IPS-18a (cell line): Measurements from ENCODE around the gene CBX5.
"Not testable (repeated sequence)": the region's sequence is repeated elsewhere in the genome, so short reads cannot be mapped to it uniquely, and the experiment has no call there.

Source experiments
- H3K27ac ChIP-seq: one replicate; pipeline ENCODE4 v1.5.1; 2013; ENCODE audit warnings: low read length
- H3K27me3 ChIP-seq: one replicate; pipeline ENCODE4 v1.6.1; 2013; ENCODE audit warnings: mild to moderate bottlenecking, low read length; ENCODE audit not compliant: control insufficient read depth, insufficient read depth
- H3K36me3 ChIP-seq: one replicate; pipeline ENCODE4 v1.6.1; 2013; ENCODE audit warnings: low read depth, low read length; ENCODE audit not compliant: control insufficient read depth
- H3K4me1 ChIP-seq: one replicate; pipeline ENCODE4 v1.6.1; 2013; ENCODE audit warnings: low read depth, low read length; ENCODE audit not compliant: control insufficient read depth
- H3K4me3 ChIP-seq: one replicate; pipeline ENCODE4 v1.5.1; 2013; ENCODE audit warnings: low read length
- H3K9ac ChIP-seq: one replicate; pipeline ENCODE4 v1.6.1; 2013; ENCODE audit warnings: mild to moderate bottlenecking, low read length, moderate library complexity
- H3K9me3 ChIP-seq: one replicate; pipeline ENCODE4 v1.6.1; 2013; ENCODE audit warnings: low read depth, low read length; ENCODE audit not compliant: control insufficient read depth

CBX5 gene

GRCh38 chr12:54229624-54230212, 50.2 kb downstream of the CBX5 start:
- no peak overlapping the region for H3K4me3 ChIP-seq
- H3K4me1 ChIP-seq, result no peaks in the 10 kb centered on the region
- H3K9ac ChIP-seq, result no peak overlapping the region
- no peaks in the 10 kb centered on the region for H3K27me3 ChIP-seq
- H3K27ac ChIP-seq, result no peak overlapping the region
- no peaks in the 10 kb centered on the region for H3K9me3 ChIP-seq
- no peaks in the 10 kb centered on the region for H3K36me3 ChIP-seq

GRCh38 chr12:54228471-54228870, 51.5 kb downstream of the CBX5 start:
- no peaks in the 10 kb centered on the region for H3K36me3 ChIP-seq
- no peaks in the 10 kb centered on the region for H3K4me1 ChIP-seq
- no peaks in the 10 kb centered on the region for H3K27me3 ChIP-seq
- H3K9ac ChIP-seq, result no peak overlapping the region
- H3K27ac ChIP-seq, result no peak overlapping the region
- H3K9me3 ChIP-seq, result no peaks in the 10 kb centered on the region
- H3K4me3 ChIP-seq, result no peak overlapping the region

- not testable (repeated sequence) for H3K27ac ChIP-seq, H3K4me1 ChIP-seq, H3K36me3 ChIP-seq, H3K4me3 ChIP-seq, H3K27me3 ChIP-seq, H3K9ac ChIP-seq, H3K9me3 ChIP-seq
These were observed 52.0 kb downstream of the CBX5 start for GRCh38 chr12:54227927-54228326.

DNA sequence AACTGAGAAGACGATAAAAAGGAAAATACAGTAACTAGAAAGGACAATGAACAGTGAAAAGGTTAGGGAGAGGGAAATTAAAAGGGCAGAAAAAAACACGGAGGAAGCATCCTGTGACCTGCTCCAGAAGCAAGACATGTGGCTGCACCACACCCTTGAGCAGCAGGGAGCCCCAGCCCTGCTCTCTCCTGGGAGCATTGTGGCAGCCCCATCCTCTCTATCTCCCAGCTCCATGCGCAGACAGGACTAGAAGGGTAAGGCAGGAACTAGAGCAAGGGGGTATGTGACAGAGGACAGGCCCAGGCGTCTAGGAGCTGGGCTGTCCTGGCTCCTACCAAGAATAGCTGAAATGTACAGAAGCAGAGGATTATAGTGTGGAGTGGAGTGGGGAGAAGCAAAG, 52.5 kb downstream of the CBX5 start:
- Histone ChIP-seq H3K4me3 (no peak overlapping the region), H3K36me3 (no peaks in the 10 kb centered on the region), H3K9me3 (no peaks in the 10 kb centered on the region), H3K4me1 (no peaks in the 10 kb centered on the region), H3K27ac (no peak overlapping the region), H3K9ac (no peak overlapping the region), H3K27me3 (no peaks in the 10 kb centered on the region)

- Histone ChIP-seq H3K9me3 (no peaks in the 10 kb centered on the region), H3K27me3 (no peaks in the 10 kb centered on the region), H3K4me3 (no peak overlapping the region), H3K9ac (no peak overlapping the region), H3K27ac (no peak overlapping the region), H3K4me1 (no peaks in the 10 kb centered on the region), H3K36me3 (no peaks in the 10 kb centered on the region)
These were observed 54.3 kb downstream of the CBX5 start for GRCh38 chr12:54225666-54226065.

GRCh38 chr12:54222609-54223008, 57.3 kb downstream of the CBX5 start:
- H3K27me3 ChIP-seq, result peaks cover 17% of the 10 kb centered on the region
- no peak overlapping the region for H3K27ac ChIP-seq
- no peak overlapping the region for H3K4me3 ChIP-seq
- no peaks in the 10 kb centered on the region for H3K36me3 ChIP-seq
- H3K9me3 ChIP-seq, result no peaks in the 10 kb centered on the region
- H3K4me1 ChIP-seq, result peaks cover 6% of the 10 kb centered on the region
- H3K9ac ChIP-seq, result no peak overlapping the region

GRCh38 chr12:54221402-54221984, 58.4 kb downstream of the CBX5 start:
- Histone ChIP-seq H3K4me1 (peaks cover 11% of the 10 kb centered on the region), H3K9ac (no peak overlapping the region), H3K36me3 (no peaks in the 10 kb centered on the region), H3K27me3 (peaks cover 27% of the 10 kb centered on the region), H3K4me3 (no peak overlapping the region), H3K9me3 (no peaks in the 10 kb centered on the region), H3K27ac (no peak overlapping the region)

DNA sequence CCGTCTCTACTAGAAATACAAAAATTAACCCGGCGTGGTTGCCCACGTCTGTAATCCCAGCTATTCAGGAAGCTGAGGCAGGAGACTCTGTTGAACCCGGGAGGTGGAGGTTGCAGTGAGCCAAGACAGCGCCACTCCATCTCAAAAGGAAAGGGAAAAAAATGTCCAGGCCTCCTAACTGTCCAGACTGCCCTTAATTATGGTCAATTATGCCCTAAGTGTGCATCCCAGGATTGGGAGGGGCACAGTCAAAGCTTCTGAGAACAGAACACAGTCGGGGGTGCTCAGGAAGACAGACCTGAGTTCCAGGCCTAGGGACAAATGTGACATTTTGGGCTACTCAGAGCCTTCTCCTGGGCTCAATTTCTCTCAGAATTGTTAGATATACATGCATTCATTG, 59.4 kb downstream of the CBX5 start:
- H3K4me1 ChIP-seq, result peaks cover 11% of the 10 kb centered on the region
- H3K27ac ChIP-seq, result no peak overlapping the region

DNA sequence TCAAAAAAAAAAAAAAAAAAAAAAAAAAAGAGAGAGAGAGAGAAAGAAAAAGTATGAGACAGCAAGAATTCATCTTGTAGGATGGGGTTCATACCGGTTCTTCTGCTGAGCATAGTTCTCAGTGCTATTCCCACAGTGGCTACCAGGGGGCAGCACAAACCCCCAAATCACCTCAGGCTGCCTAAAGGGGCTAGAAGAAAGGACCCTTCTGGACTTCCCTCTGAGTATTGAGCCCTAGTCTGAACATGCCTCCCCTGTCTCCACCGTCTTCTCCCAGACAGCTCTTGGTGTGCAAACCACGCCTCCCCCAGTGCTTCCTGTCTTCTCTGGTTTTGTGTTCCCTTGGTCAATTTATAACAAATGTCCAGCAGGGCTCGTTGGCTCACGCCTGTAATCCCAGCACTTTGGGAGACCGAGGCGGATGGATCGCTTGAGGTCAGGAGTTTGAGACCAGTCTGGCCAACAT, 59.8 kb downstream of the CBX5 start:
- H3K27me3 ChIP-seq, result peaks cover 41% of the 10 kb centered on the region
- no peak overlapping the region for H3K9ac ChIP-seq
- H3K4me3 ChIP-seq, result no peak overlapping the region
- H3K36me3 ChIP-seq, result no peaks in the 10 kb centered on the region
- H3K4me1 ChIP-seq, result peaks cover 11% of the 10 kb centered on the region
- no peak overlapping the region for H3K27ac ChIP-seq
- no peaks in the 10 kb centered on the region for H3K9me3 ChIP-seq

More for the DNA sequence above, 59.4 kb downstream of the CBX5 start:
- H3K9me3 ChIP-seq, result no peaks in the 10 kb centered on the region
- no peak overlapping the region for H3K4me3 ChIP-seq
- H3K9ac ChIP-seq, result no peak overlapping the region
- H3K36me3 ChIP-seq, result no peaks in the 10 kb centered on the region
- H3K27me3 ChIP-seq, result peaks cover 37% of the 10 kb centered on the region

GRCh38 chr12:54217774-54218241, 62.1 kb downstream of the CBX5 start:
- H3K4me1 ChIP-seq, result peaks cover 11% of the 10 kb centered on the region
- H3K27me3 ChIP-seq, result peaks cover 44% of the 10 kb centered on the region
- peak overlapping the region; percentile 66 for H3K4me3 ChIP-seq
- no peaks in the 10 kb centered on the region for H3K9me3 ChIP-seq
- no peak overlapping the region for H3K27ac ChIP-seq
- no peaks in the 10 kb centered on the region for H3K36me3 ChIP-seq
- peak overlapping the region; percentile 30 for H3K9ac ChIP-seq

GRCh38 chr12:54216797-54217661, 62.9 kb downstream of the CBX5 start:
- H3K9ac ChIP-seq, result peak overlapping the region; percentile 30
- peaks cover 48% of the 10 kb centered on the region for H3K27me3 ChIP-seq
- H3K27ac ChIP-seq, result no peak overlapping the region

More at GRCh38 chr12:54216797-54217661, 62.9 kb downstream of the CBX5 start:
- H3K36me3 ChIP-seq, result no peaks in the 10 kb centered on the region
- H3K9me3 ChIP-seq, result no peaks in the 10 kb centered on the region
- peaks cover 11% of the 10 kb centered on the region for H3K4me1 ChIP-seq
- peak overlapping the region; percentile 66 for H3K4me3 ChIP-seq
